A549 treated with RU486 at 1 μM for 4 hours (cell line): ENCODE measurements around the gene BRSK1. TPM values are rescaled to one million over a fixed set of nuclear protein-coding genes. Genes with fewer than 3 reads are reported as not detected.

Experiments
- total RNA-seq: library from RNA; stranded (reverse); fragments of 200-300 nt; extraction: Qiagen RNA extraction; gene quantifications from 5 replicates; pipeline ENCODE4 v1.2.3, GENCODE V29; 2022; ENCODE audit warnings: low read depth

The BRSK1 gene
- total RNA-seq = 2.8 to 5.2 TPM (median 3.7 TPM) in 5 replicates

DNA sequence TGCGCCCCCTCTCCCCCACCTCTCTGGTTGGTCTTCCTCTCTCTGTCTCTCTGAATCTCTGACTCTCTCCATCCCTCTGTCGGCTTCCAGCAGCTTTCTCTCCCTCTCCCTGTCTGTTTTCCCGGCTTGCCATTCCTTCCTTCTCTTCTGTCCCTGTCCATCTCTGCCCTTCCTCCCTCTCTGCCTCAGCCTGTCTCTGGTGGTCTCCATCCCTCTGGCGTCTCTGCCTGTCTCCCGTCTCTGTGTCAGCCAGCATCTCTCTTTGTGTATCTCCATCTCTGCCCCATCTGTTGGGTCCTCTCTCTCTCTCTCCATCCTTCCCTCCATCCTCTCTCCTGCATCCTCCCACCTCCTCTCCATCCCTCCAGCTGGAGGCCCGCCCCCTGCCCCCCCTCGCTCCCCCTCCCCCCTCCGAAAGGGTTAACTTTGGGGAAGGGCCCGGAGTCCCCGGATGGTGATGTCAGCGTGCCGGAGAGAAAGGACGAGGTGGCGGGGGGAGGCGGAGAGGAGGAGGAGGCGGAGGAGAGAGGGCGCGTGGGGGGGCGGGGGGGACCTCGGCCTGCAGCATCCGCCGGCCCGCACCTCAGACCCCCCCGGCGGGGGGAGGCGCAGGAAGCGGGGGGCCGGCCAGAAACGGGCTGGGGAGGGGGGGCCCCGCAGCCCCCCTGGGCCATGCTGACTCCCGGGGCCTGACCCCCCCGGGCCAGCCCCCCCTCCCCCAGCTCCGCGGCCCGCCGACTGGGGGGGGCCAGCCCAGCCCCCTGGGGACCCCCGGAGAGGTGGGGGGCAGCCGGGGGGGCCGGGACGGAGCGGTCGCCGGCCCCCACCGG lies at the start of gene BRSK1:
BRSK1 (plus strand) TSS at position 450 of the 830 bp plus-strand sequence. CDS start 446 bp downstream, outside the sequence.

DNA sequence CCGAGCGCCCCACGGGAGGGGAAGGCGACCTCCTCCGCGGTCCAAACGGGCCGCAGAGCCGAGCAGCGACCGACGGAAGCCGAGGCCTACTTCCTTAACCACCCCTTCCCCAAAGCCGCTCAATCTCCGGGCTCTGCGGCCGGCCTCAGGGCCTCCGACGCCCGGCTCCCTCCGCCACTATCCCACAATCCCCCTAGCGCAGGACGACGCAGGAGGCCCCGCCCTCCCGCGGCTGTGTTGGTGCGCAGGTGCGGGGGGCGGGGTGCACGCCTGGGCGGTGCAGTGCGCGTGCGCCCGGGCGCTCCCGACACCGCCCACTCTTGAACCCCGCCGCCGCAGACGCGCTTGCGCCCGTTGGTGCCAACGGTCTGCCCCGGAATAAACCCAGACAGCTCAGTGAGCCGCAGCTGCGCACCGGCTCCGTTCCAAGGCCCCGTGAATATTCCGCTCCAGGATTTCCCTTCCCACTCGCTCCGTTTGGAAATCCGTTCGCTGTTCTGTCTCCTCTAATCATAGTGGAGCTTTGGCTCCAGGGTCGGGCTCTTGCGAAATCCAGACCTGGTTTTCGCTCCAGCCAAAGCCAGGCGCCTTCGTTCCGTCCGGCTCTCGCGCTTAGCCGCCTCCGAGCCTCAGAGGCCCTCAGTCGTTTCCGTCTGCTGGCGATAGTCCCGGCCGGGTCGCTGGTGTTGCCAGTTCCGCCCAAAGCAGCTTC lies 24.8 kb upstream of the BRSK1 start, which contains the start of gene PPP6R1:
PPP6R1 (minus strand) TSS at position 190 of the 712 bp plus-strand sequence. CDS start 11,914 bp downstream, outside the sequence.

DNA sequence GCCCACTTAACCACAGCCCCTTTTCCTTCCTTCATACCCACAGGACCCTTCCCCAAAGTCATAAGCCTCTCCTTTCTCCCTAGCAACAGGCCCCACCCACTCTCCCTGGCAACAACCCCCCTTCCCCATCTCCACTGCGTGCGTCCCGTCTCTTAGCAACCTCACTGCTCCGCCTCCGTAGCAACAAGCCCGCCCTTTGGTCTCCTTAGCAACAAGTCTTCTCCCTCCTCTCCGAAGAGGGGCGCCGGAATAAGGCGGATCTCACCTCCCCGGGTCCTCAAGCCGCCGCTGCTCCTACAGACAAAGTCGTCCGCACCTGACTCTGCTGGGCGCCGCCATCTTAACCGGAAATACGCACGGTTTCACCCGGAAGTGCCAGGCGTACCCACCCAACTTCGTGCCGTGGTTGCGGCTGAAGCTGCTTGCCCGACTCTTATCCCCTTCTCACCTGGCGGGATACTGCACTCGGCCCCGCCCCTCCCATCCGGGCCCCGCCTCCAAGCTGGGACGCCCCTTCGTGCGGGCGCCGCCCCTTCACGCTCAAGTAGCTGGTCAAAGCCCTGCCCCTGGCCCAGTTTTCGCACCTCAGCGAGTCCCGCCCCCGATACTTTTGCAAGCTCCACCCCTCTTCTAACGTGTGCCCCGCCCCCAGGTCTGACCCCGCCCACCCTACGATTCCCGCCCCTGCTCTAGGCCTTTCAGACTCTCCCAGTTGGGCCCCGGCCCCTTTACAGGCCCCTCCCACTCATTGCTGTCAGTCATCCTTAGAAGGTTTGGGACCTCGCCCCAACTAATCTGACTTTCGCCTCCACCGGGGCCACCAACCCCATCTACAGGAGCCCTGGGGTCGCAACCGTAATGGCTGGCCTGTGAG lies 3.8 kb upstream of the BRSK1 start, which contains the start of gene HSPBP1:
HSPBP1 (minus strand) TSS at position 341 of the 874 bp plus-strand sequence. CDS start 502 bp downstream, outside the sequence.

DNA sequence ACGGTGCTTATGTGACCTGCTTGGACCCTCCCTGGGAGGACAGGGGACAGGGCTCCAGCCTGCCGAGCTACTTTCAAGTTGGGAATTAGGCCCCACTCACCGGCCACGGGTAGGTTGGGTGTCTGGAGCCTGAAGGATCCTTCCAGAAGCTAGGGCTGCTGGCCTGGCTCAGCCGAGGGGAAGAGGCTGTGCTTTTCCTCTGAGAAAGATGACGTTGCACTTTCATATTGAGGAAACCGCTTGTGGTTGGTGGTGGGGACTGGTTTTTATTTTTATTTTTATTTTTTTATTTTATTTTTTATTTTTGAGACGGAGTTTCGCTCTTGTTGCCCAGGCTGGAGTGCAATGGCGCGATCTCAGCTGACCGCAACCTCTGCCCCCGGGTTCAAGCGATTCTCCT lies 41.4 kb downstream of the BRSK1 start, which contains the start of gene TMEM150B:
TMEM150B (minus strand) TSS at position 170 of the 400 bp plus-strand sequence. CDS start 4,305 bp downstream, outside the sequence.

DNA sequence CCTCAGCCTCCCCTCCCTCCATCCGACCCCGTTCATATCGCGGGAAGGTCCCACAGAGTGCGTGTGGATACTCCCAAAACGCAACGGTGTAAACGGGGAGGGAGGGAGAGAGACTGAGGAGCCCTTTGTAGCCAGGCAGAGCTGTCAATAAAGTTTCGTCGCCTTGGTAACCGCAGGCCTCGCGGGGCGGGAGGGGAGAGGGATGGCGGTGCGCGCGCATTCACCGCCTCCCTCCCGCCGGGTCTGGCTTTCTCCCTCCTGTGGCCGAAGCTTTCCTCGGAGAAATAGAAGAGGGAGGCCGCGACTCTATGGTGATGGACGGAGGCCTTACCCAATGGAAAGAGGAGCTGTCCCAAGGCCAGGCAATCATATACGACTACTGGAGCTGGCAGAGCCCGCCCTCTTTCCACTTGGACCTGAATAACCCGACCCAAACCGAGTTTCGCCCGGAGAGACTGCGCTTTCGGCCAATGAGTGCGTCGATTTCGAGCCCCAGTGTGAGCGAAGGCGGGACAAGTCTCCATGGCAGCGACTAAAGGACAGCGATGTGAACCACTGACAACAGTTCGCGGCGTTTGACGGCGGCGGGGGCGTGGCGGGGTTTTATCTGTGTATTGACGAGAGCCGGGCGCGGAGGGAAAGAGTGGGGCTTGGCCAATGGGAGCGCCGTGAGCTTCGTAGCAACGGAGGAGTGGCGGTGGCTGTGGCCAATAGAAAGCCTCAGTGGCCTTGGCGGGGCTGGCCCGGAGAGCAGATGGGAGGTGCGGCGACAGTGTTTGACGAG lies 55.5 kb downstream of the BRSK1 start, which contains the start of gene KMT5C:
KMT5C (plus strand) TSS at position 772 of the 784 bp plus-strand sequence. CDS start 2,061 bp downstream, outside the sequence.

DNA sequence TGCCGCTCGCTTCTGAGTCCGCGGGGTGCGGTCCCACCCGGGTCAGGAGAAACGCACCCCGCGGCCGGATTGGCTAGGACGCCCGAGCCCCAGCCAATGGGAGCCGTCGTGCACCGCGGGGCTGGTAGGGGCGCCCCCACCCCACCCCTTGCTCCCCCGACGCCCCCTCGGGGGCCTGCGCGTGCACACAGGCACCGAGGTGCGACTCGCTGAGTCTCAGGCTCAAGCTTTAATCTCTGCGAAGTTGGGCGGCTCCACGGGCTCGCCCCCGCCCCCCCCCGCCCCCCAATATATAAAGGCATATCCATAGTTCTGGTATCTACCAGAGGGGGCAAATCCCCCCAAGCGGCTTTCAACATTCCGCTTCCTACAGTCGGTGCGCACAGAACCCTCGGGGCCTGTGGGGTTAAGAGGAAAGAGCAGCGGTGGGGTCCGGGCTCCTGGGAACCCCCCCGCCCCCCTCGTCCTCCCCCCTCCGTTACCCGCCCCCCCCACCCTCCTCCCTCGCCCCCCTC lies 71.0 kb downstream of the BRSK1 start, which contains the start of gene COX6B2:
COX6B2 (minus strand) TSS at position 22 of the 515 bp plus-strand sequence. CDS start 198 bp downstream, outside the sequence.

Other genes starting within 250 kb of the BRSK1 start
- gene GP6, start 245.7 kb upstream of the BRSK1 start, total RNA-seq = 0.07 to 0.22 TPM (median 0.10 TPM) in 5 replicates
- 16.7 to 22.3 TPM (median 21.3 TPM) in 5 replicates for gene RDH13, start 220.8 kb upstream of the BRSK1 start, total RNA-seq
- 4.6 to 5.7 TPM (median 5.2 TPM) in 5 replicates for gene EPS8L1, start 208.1 kb upstream of the BRSK1 start, total RNA-seq
- gene PPP1R12C, start 166.4 kb upstream of the BRSK1 start, total RNA-seq = 58.4 to 86.7 TPM (median 84.2 TPM) in 5 replicates
- gene TNNT1, start 134.8 kb upstream of the BRSK1 start, total RNA-seq = 116 to 151 TPM (median 125 TPM) in 5 replicates
- 6.5 to 8.7 TPM (median 7.6 TPM) in 5 replicates for gene TNNI3, start 126.3 kb upstream of the BRSK1 start, total RNA-seq
- 5.2 to 8.6 TPM (median 7.0 TPM) in 5 replicates for gene DNAAF3, start 117.4 kb upstream of the BRSK1 start, total RNA-seq
- 3.3 to 7.7 TPM (median 4.1 TPM) in 5 replicates for gene SYT5, start 103.7 kb upstream of the BRSK1 start, total RNA-seq
- 3.7 to 5.2 TPM (median 4.3 TPM) in 5 replicates for gene PTPRH, start 74.5 kb upstream of the BRSK1 start, total RNA-seq
- 3.3 to 5.6 TPM (median 5.2 TPM) in 5 replicates for gene TMEM86B, start 55.2 kb upstream of the BRSK1 start, total RNA-seq
- gene PPP6R1, start 25.0 kb upstream of the BRSK1 start, total RNA-seq = 90.1 to 134 TPM (median 119 TPM) in 5 replicates
- gene HSPBP1, start 3.9 kb upstream of the BRSK1 start, total RNA-seq = 119 to 147 TPM (median 136 TPM) in 5 replicates
- gene TMEM150B, start 41.3 kb downstream of the BRSK1 start, total RNA-seq = 0.13 TPM in 1 of 5 replicates, not detected in the others
- gene KMT5C, start 55.9 kb downstream of the BRSK1 start, total RNA-seq = 5.2 to 10.5 TPM (median 8.2 TPM) in 5 replicates
- 0.50 to 4.3 TPM (median 1.4 TPM) in 5 replicates for gene COX6B2, start 70.7 kb downstream of the BRSK1 start, total RNA-seq
- 0.06 to 0.19 TPM (median 0.14 TPM) in 4 of 5 replicates, not detected in the other for gene GARIN5B, start 79.3 kb downstream of the BRSK1 start, total RNA-seq
- gene IL11, start 86.5 kb downstream of the BRSK1 start, total RNA-seq = 37.5 to 64.5 TPM (median 50.0 TPM) in 5 replicates
- gene TMEM190, start 92.8 kb downstream of the BRSK1 start, total RNA-seq = 0.85 to 2.5 TPM (median 1.5 TPM) in 5 replicates
- 3.2 to 11.8 TPM (median 11.4 TPM) in 5 replicates for gene TMEM238, start 100.3 kb downstream of the BRSK1 start, total RNA-seq
- gene RPL28, start 101.9 kb downstream of the BRSK1 start, total RNA-seq = 2,587 to 3,378 TPM (median 2,939 TPM) in 5 replicates
- 361 to 580 TPM (median 509 TPM) in 5 replicates for gene UBE2S, start 123.8 kb downstream of the BRSK1 start, total RNA-seq
- 0.02 TPM in 1 of 5 replicates, not detected in the others for gene SHISA7, start 159.3 kb downstream of the BRSK1 start, total RNA-seq
- gene ISOC2, start 177.6 kb downstream of the BRSK1 start, total RNA-seq = 54.3 to 66.1 TPM (median 59.7 TPM) in 5 replicates
- gene C19orf85, start 180.8 kb downstream of the BRSK1 start, total RNA-seq = not detected in 5 replicates
- gene ZNF628, start 192.6 kb downstream of the BRSK1 start, total RNA-seq = 4.1 to 8.9 TPM (median 8.1 TPM) in 5 replicates
- 35.9 to 69.5 TPM (median 57.9 TPM) in 5 replicates for gene NAT14, start 201.2 kb downstream of the BRSK1 start, total RNA-seq
- 0.54 to 1.2 TPM (median 0.95 TPM) in 5 replicates for gene SSC5D, start 204.4 kb downstream of the BRSK1 start, total RNA-seq